ENCODE results near the gene BRMS1L. TPM values are rescaled to one million over a fixed set of nuclear protein-coding genes. Genes with fewer than 3 reads are reported as not detected.
A peak's percentile ranks its signal among the peaks of the same experiment; 100 is the strongest.
"Not testable (repeated sequence)": the region's sequence is repeated elsewhere in the genome, so short reads cannot be mapped to it uniquely, and the experiment has no call there.

BRMS1L gene
- polyA plus RNA-seq, 4 donors: 2.7 to 9.0 (median 4.3) TPM

DNA sequence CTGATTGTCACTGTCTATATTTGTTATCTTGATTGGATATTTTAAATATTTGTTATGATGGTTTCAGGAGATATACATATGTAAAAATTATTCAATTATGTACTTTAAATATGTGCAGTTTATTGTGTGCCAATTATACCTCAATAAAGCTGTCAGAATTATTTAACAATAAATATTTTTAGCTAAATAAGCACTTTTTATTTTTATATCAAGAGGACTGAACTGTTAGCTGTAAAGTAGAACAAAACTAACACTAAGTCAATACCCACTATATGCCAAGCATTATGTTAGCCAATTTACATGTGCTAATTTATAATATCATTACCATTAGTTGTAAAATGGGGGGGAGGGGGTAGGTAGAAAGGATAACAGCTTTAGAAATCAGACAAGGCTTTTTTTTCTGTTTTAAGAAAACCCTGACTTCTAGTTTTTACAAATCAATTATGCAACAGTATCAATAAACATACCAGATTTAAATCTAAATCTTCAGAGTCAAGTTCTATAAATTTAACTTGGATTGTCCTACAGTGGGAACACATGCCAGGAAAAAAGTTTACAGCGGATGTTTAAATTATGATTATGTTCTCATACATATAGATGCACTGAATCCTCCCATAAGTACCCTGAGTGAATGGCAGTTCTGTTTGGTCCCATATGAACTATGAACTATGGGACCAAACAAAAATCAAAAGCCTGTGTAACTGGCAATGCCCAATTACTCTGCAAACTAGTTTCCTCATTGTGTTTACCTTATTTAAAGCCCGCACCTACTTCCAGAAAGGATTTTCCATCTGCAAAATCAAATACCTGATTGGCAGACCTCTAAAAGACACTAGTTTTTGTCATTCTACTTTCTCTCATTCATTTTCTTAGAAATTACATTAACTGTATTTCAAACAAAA, 19.9 kb upstream of the BRMS1L start:
- no peak for DNase-seq
- no peaks in the 10 kb centered on the region for H3K9me3 ChIP-seq (ENCODE audit: control insufficient read depth in 2 of 2, insufficient read depth in 1 of 2, low read depth in 1 of 2, low read length in 1 of 2)
- no peaks in the 10 kb centered on the region for H3K27me3 ChIP-seq (ENCODE audit: control insufficient read depth in 3 of 3, insufficient read depth in 3 of 3, low read length in 3 of 3)
- 54 to 65% (median 60%) methylated on average over 2 of the region's 2 CpGs for WGBS, 3 donors
- peaks cover 0 to 13% (median 0%) of the 10 kb centered on the region in 3 donors for H3K36me3 ChIP-seq (ENCODE audit: control insufficient read depth in 3 of 3, insufficient read depth in 2 of 3, low read depth in 1 of 3, low read length in 3 of 3)
- no peak overlapping the region for H3K27ac ChIP-seq (ENCODE audit: low read depth in 1 of 3, low read length in 2 of 3)
- H3K4me1 ChIP-seq (ENCODE audit: control insufficient read depth in 3 of 3, insufficient read depth in 2 of 3, low read depth in 1 of 3, low read length in 2 of 3): peaks cover 0 to 15% (median 0%) of the 10 kb centered on the region in 3 donors
- no peak overlapping the region for H3K4me3 ChIP-seq (ENCODE audit: low read depth in 1 of 3, low read length in 3 of 3)
- FAIRE-seq: no peak

DNA sequence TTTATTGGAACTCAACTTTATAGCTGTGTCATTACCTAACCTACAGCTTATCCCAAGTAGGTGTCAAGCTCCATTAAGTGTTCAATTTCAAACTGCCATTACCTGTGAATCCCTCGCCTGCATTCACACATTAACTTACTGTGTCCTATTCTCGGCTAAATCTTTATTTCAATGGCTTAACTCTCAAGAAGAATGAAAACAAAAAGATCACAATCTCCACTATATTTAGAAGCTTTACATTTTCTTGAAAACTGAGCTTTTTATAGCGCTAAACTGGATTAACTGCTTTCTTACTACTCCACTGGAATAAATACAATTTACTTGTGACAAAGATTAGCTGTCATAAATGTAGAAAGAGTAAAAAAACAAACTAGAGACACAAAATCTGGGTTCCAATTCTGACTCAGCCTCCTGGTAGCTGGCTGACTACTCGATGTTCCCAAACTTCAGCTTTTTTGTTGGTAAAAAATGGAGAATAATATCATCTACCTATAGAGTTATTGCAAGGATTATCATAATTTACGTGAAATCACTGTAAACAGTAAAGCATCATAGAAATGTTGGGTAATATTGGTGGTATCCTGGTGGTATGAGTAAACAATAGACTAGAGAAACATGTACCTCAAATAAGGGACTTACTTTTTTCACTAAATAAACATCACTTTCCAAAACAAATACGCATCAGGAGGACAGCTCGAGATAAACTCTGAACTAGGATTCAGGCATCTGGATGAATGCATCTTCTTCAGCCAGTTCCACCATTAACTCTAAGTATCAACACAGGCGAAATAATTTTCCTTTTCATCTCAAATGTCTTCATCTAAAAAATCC, 18.8 kb upstream of the BRMS1L start:
- no peaks in the 10 kb centered on the region for H3K27me3 ChIP-seq (ENCODE audit: control insufficient read depth in 3 of 3, insufficient read depth in 3 of 3, low read length in 3 of 3)
- FAIRE-seq: no peak
- WGBS, 3 donors: 34 to 53% (median 46%) methylated on average over 8 of the region's 8 CpGs

DNA sequence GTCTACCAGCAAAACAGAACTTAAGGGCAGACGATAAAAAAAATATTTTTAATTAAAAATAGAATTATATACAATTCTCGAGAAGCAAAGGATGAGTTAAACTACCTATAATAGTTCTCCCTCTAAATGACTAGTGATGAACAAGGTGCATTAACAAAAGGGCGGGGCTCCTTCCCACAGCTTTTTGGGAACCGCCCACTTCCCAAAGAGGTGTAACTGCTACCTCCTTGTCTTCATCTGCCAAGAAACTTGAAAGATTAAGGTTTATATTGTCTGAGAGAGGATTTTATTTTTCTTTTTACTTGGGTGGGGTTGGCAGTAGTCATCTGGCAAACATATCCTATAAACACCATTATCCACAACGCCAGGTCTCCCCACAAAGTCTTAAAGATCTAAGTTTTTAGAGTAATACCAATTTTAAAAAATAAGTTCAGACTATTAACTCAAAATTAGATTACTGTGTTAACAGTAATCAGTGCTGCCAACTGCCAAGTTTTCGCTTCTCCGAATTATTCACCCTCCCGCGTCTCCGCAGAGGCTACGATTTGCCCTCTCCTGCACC, 18.0 kb upstream of the BRMS1L start:
- Histone ChIP-seq H3K27me3 (ENCODE audit: control insufficient read depth in 3 of 3, insufficient read depth in 3 of 3, low read length in 3 of 3) (no peaks in the 10 kb centered on the region), H3K36me3 (ENCODE audit: control insufficient read depth in 3 of 3, insufficient read depth in 2 of 3, low read depth in 1 of 3, low read length in 3 of 3) (peaks cover 0 to 13% (median 0%) of the 10 kb centered on the region in 3 donors), H3K4me3 (ENCODE audit: low read depth in 1 of 3, low read length in 3 of 3) (peak overlapping the region; percentile 55 to 92 (median 70)), H3K27ac (ENCODE audit: low read depth in 1 of 3, low read length in 2 of 3) (peak overlapping the region; percentile 93 to 97 (median 94)), H3K9me3 (ENCODE audit: control insufficient read depth in 2 of 2, insufficient read depth in 1 of 2, low read depth in 1 of 2, low read length in 1 of 2) (no peaks in the 10 kb centered on the region), H3K4me1 (ENCODE audit: control insufficient read depth in 3 of 3, insufficient read depth in 2 of 3, low read depth in 1 of 3, low read length in 2 of 3) (peaks cover 0 to 15% (median 0%) of the 10 kb centered on the region in 3 donors)
- WGBS, 3 donors: 2% methylated on average over 11 of the region's 11 CpGs
- DNase-seq: peak; percentile 61 to 64
- no peak for FAIRE-seq

More for the DNA sequence above, 18.8 kb upstream of the BRMS1L start:
- H3K27ac ChIP-seq (ENCODE audit: low read depth in 1 of 3, low read length in 2 of 3): no peak overlapping the region
- peaks cover 0 to 13% (median 0%) of the 10 kb centered on the region in 3 donors for H3K36me3 ChIP-seq (ENCODE audit: control insufficient read depth in 3 of 3, insufficient read depth in 2 of 3, low read depth in 1 of 3, low read length in 3 of 3)
- DNase-seq: no peak
- H3K4me3 ChIP-seq (ENCODE audit: low read depth in 1 of 3, low read length in 3 of 3): peak overlapping the region in 1 of 3 donors; percentile 92
- H3K4me1 ChIP-seq (ENCODE audit: control insufficient read depth in 3 of 3, insufficient read depth in 2 of 3, low read depth in 1 of 3, low read length in 2 of 3): peaks cover 0 to 15% (median 0%) of the 10 kb centered on the region in 3 donors
- H3K9me3 ChIP-seq (ENCODE audit: control insufficient read depth in 2 of 2, insufficient read depth in 1 of 2, low read depth in 1 of 2, low read length in 1 of 2): no peaks in the 10 kb centered on the region

DNA sequence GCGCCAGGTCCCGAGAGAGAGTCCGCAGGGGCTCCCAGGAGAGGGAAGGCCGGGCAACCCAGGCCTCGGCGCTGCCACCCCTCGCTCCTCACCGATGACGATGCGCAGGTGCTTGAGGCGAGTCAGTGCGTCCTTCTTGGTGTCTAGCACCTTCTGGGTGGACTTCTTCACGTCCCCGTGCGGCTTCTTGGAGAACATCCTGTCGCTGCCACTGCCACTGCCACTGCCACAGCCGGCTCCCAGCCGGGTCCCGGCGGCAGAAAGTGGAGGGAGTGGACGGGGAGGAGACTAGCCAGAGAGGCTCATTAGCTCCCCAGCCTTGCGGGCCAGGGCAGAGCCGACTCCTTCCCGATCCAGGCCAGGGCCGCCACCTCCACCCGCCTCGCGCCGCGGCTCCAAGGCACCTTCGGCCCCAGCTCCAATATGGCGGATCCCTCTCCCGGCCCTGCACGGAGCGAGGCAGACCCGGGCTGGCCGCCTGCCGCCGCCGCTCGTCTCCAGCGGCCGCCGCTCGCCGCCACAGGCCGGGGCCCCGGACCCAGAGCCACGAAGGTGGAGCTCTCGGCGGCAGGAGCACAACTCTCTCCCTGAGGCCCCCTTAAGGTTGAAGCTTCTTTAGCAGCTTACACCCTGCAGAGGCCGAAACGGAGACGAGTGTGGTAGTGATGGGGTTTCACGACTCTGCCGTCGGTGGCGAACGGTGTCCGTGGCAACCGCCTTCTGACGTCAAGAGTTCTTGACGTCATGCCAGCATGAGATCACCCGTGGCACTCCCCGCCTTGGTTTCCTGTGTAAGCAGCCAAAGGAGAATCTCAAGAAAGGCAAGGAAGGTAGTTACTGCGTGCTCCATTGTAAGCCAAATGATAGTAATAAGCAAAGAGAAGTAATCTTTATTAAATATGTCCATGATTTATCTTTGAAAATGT, 17.2 kb upstream of the BRMS1L start, which contains the start of gene RALGAPA1:
TSS of gene RALGAPA1 (minus strand) at position 658 of the 926 bp plus-strand sequence. CDS start at position 198, 460 bp downstream.
- not testable (repeated sequence) for H3K27me3 ChIP-seq (ENCODE audit: control insufficient read depth in 3 of 3, insufficient read depth in 3 of 3, low read length in 3 of 3); FAIRE-seq; H3K9me3 ChIP-seq (ENCODE audit: control insufficient read depth in 2 of 2, insufficient read depth in 1 of 2, low read depth in 1 of 2, low read length in 1 of 2)
- Histone ChIP-seq H3K27ac (ENCODE audit: low read depth in 1 of 3, low read length in 2 of 3) (peak within 1 kb of the TSS; percentile 93 to 97 (median 94)), H3K36me3 (ENCODE audit: control insufficient read depth in 3 of 3, insufficient read depth in 2 of 3, low read depth in 1 of 3, low read length in 3 of 3) (peaks cover 0 to 12% (median 0%) of the 10 kb centered on the region in 3 donors), H3K4me1 (ENCODE audit: control insufficient read depth in 3 of 3, insufficient read depth in 2 of 3, low read depth in 1 of 3, low read length in 2 of 3) (peaks cover 0 to 15% (median 0%) of the 10 kb centered on the region in 3 donors), H3K4me3 (ENCODE audit: low read depth in 1 of 3, low read length in 3 of 3) (peak within 1 kb of the TSS; percentile 55 to 92 (median 70))
- DNase-seq: peak; percentile 96 to 99
- WGBS, 3 donors: 0 to 1% (median 1%) methylated on average over 48 to 58 of the region's 66 CpGs

DNA sequence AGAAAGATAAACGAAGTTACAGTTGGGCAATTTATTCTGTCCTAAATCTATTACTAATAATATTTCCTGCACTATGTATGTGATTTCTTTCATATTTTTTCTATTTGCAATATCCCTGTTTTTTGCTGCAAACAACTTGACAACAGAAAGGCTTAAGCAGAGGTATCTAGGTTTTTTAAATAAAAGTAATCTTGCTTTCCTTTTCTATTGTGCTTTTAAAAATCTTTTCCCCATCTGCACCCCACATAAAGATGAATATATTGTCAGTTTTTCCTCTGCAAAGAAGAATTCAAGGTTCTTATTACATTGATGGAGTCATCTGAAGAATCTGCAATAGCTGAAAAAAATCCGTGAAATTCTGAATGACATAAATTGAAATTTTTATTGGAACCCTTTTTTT, 16.5 kb upstream of the BRMS1L start:
- H3K4me3 ChIP-seq (ENCODE audit: low read depth in 1 of 3, low read length in 3 of 3): peak overlapping the region in 1 of 3 donors; percentile 92
- H3K27ac ChIP-seq (ENCODE audit: low read depth in 1 of 3, low read length in 2 of 3): peak overlapping the region in 2 of 3 donors; percentile 93 to 94
- DNase-seq (no peak), FAIRE-seq (no peak)
- peaks cover 0 to 15% (median 0%) of the 10 kb centered on the region in 3 donors for H3K4me1 ChIP-seq (ENCODE audit: control insufficient read depth in 3 of 3, insufficient read depth in 2 of 3, low read depth in 1 of 3, low read length in 2 of 3)
- no peaks in the 10 kb centered on the region for H3K27me3 ChIP-seq (ENCODE audit: control insufficient read depth in 3 of 3, insufficient read depth in 3 of 3, low read length in 3 of 3)
- WGBS, 3 donors: 21 to 28% (median 24%) methylated on average over 2 of the region's 2 CpGs
- H3K9me3 ChIP-seq (ENCODE audit: control insufficient read depth in 2 of 2, insufficient read depth in 1 of 2, low read depth in 1 of 2, low read length in 1 of 2): no peaks in the 10 kb centered on the region
- H3K36me3 ChIP-seq (ENCODE audit: control insufficient read depth in 3 of 3, insufficient read depth in 2 of 3, low read depth in 1 of 3, low read length in 3 of 3): peaks cover 0 to 9% (median 0%) of the 10 kb centered on the region in 3 donors

DNA sequence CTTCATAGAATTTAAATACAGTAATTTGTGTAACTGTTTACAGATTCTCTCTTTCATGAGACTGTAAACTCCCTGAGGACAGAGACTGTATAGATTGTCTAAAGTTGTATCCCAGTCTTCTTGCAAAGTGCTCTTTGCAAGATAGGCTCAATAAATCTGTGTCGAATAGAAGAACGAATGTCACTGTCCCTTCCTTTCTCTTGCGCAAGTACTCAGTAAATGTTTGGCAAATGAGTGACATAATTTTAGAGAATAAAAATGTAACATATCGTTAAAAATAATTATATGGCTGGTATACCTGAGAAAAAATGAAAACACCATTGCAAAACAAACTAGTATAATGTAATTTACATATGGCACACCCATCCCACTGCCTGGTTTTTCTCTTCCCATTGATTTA, 15.2 kb upstream of the BRMS1L start:
- DNase-seq (no peak), FAIRE-seq (no peak)
- WGBS, 3 donors: 92 to 94% (median 94%) methylated on average over 4 of the region's 4 CpGs
- no peaks in the 10 kb centered on the region for H3K36me3 ChIP-seq (ENCODE audit: control insufficient read depth in 3 of 3, insufficient read depth in 2 of 3, low read depth in 1 of 3, low read length in 3 of 3)
- no peak overlapping the region for H3K4me3 ChIP-seq (ENCODE audit: low read depth in 1 of 3, low read length in 3 of 3)
- no peak overlapping the region for H3K27ac ChIP-seq (ENCODE audit: low read depth in 1 of 3, low read length in 2 of 3)
- no peaks in the 10 kb centered on the region for H3K9me3 ChIP-seq (ENCODE audit: control insufficient read depth in 2 of 2, insufficient read depth in 1 of 2, low read depth in 1 of 2, low read length in 1 of 2)
- H3K4me1 ChIP-seq (ENCODE audit: control insufficient read depth in 3 of 3, insufficient read depth in 2 of 3, low read depth in 1 of 3, low read length in 2 of 3): peaks cover 0 to 15% (median 0%) of the 10 kb centered on the region in 3 donors
- H3K27me3 ChIP-seq (ENCODE audit: control insufficient read depth in 3 of 3, insufficient read depth in 3 of 3, low read length in 3 of 3): no peaks in the 10 kb centered on the region

DNA sequence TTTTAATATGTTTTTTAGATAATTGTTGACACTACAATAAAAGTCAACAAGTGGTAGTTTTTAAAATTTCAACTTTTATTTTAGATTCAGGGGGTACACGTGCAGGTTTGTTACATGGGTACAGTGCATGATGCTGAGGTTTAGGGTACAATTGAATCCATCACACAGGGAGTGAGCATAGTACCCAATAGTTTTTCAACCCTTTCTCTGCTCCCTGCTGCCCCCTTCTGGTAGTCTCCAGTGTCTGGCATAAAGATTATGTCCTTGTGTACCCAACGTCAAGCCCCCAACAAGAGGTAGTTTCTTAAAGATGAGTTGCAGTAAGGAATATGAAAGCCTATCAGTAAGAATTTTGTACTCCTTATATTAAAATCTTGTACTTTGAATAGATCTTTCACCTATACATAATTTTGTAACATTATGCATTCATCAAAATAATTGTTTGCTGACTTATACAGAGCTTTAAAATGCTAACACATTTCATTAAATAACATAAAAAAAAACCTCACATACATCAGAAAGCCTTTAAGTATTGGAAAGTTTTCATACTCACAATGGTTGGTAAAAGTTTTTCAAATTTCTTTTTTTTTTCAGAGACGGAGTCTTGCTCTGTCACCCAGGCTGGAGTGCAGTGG, 11.7 kb upstream of the BRMS1L start:
- 30 to 35% (median 33%) methylated on average over 3 of the region's 3 CpGs for WGBS, 3 donors
- Histone ChIP-seq H3K4me1 (ENCODE audit: control insufficient read depth in 3 of 3, insufficient read depth in 2 of 3, low read depth in 1 of 3, low read length in 2 of 3) (no peaks in the 10 kb centered on the region), H3K27me3 (ENCODE audit: control insufficient read depth in 3 of 3, insufficient read depth in 3 of 3, low read length in 3 of 3) (no peaks in the 10 kb centered on the region), H3K9me3 (ENCODE audit: control insufficient read depth in 2 of 2, insufficient read depth in 1 of 2, low read depth in 1 of 2, low read length in 1 of 2) (no peaks in the 10 kb centered on the region), H3K27ac (ENCODE audit: low read depth in 1 of 3, low read length in 2 of 3) (no peak overlapping the region), H3K36me3 (ENCODE audit: control insufficient read depth in 3 of 3, insufficient read depth in 2 of 3, low read depth in 1 of 3, low read length in 3 of 3) (no peaks in the 10 kb centered on the region), H3K4me3 (ENCODE audit: low read depth in 1 of 3, low read length in 3 of 3) (no peak overlapping the region)
- peak; percentile 67 to 73 for DNase-seq
- no peak for FAIRE-seq

Measured in small intestine (tissue), 7 donors.